ENCODE results near the gene ADGRL3.

The ADGRL3 gene

DNA sequence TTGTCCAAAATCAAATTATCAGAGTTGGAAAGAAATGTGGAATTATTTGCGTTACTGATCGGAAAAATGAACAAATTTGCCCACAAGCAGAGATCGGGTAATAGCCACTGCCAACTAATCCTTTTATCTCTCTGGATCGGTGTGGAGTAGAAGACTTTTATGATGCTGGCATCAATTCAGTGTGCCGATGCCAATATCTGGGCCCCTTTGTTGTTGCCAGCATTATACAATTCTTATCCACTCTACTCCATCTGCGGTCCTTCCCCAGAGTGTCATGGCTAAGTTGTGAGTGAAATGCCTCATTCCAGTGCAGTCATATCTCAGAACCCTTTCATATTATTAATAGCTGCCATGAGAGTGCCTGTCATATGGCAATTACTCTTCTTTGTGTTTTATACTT, 660.2 kb downstream of the ADGRL3 start:
- no peaks in the 10 kb centered on the region for H3K9me2 ChIP-seq (ENCODE audit: low read depth, low read length)
- H2AFZ ChIP-seq (ENCODE audit: low read length): no peak overlapping the region
- no peaks in the 10 kb centered on the region for H3K36me3 ChIP-seq (ENCODE audit: insufficient read depth, low read length)
- no peaks in the 10 kb centered on the region for H3K79me2 ChIP-seq (ENCODE audit: insufficient read depth, low read length)
- no peak overlapping the region for H3K27ac ChIP-seq (ENCODE audit: low read depth, low read length, poor library complexity, severe bottlenecking)
- H4K20me1 ChIP-seq (ENCODE audit: insufficient read depth, low read length): no peaks in the 10 kb centered on the region
- no peak overlapping the region for H3K9ac ChIP-seq (ENCODE audit: low read length)
- no peaks in the 10 kb centered on the region for H3K27me3 ChIP-seq (ENCODE audit: insufficient read depth, low read length)
- H3K4me1 ChIP-seq (ENCODE audit: insufficient read depth, low read length, severe bottlenecking): no peaks in the 10 kb centered on the region
- no peak overlapping the region for H3K4me2 ChIP-seq (ENCODE audit: low read length)
- no peaks in the 10 kb centered on the region for H3F3A ChIP-seq (ENCODE audit: insufficient read depth, low read length)
- no peaks in the 10 kb centered on the region for H3K9me3 ChIP-seq (ENCODE audit: low read length)
- no peak overlapping the region for H3K4me3 ChIP-seq (ENCODE audit: low read depth, low read length, poor library complexity, severe bottlenecking)
- no peak for TF ChIP-seq EZH2 (IDR thresholded peaks at IDR 0.05; ENCODE audit: borderline replicate concordance, low read length)
- TF ChIP-seq, protein P1, sequence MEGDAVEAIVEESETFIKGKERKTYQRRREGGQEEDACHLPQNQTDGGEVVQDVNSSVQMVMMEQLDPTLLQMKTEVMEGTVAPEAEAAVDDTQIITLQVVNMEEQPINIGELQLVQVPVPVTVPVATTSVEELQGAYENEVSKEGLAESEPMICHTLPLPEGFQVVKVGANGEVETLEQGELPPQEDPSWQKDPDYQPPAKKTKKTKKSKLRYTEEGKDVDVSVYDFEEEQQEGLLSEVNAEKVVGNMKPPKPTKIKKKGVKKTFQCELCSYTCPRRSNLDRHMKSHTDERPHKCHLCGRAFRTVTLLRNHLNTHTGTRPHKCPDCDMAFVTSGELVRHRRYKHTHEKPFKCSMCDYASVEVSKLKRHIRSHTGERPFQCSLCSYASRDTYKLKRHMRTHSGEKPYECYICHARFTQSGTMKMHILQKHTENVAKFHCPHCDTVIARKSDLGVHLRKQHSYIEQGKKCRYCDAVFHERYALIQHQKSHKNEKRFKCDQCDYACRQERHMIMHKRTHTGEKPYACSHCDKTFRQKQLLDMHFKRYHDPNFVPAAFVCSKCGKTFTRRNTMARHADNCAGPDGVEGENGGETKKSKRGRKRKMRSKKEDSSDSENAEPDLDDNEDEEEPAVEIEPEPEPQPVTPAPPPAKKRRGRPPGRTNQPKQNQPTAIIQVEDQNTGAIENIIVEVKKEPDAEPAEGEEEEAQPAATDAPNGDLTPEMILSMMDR (IDR thresholded peaks at IDR 0.05; ENCODE audit: low read length): no peak

DNA sequence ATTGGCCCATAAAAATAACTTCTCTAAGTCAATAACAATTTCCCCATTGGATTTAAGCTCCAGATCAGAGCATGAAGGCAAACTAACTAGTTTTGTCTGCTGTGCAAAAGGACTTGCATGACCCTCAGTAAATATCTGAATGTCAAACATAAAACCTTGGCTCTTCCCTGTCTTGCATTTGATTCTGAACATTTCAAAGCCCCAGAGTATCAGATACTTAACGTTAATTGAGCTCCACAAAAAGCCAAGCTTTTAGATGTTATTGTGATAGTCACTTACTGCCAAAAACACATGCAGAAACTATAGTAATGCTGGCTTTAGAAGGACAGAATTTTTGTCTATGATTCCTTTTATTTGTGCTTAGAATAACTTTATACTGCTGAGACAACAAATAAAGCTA, 664.2 kb downstream of the ADGRL3 start:
- Histone ChIP-seq H3K27me3 (ENCODE audit: insufficient read depth, low read length) (no peaks in the 10 kb centered on the region), H3K4me2 (ENCODE audit: low read length) (no peak overlapping the region), H3K9ac (ENCODE audit: low read length) (no peak overlapping the region), H2AFZ (ENCODE audit: low read length) (no peak overlapping the region), H3F3A (ENCODE audit: insufficient read depth, low read length) (no peaks in the 10 kb centered on the region), H3K27ac (ENCODE audit: low read depth, low read length, poor library complexity, severe bottlenecking) (no peak overlapping the region), H3K4me1 (ENCODE audit: insufficient read depth, low read length, severe bottlenecking) (no peaks in the 10 kb centered on the region), H3K9me3 (ENCODE audit: low read length) (no peaks in the 10 kb centered on the region), H3K36me3 (ENCODE audit: insufficient read depth, low read length) (no peaks in the 10 kb centered on the region), H3K9me2 (ENCODE audit: low read depth, low read length) (no peaks in the 10 kb centered on the region), H4K20me1 (ENCODE audit: insufficient read depth, low read length) (no peaks in the 10 kb centered on the region), H3K79me2 (ENCODE audit: insufficient read depth, low read length) (no peaks in the 10 kb centered on the region), H3K4me3 (ENCODE audit: low read depth, low read length, poor library complexity, severe bottlenecking) (no peak overlapping the region)
- no peak for TF ChIP-seq EZH2 (IDR thresholded peaks at IDR 0.05; ENCODE audit: borderline replicate concordance, low read length)
- TF ChIP-seq, protein P1 (IDR thresholded peaks at IDR 0.05; ENCODE audit: low read length): no peak

DNA sequence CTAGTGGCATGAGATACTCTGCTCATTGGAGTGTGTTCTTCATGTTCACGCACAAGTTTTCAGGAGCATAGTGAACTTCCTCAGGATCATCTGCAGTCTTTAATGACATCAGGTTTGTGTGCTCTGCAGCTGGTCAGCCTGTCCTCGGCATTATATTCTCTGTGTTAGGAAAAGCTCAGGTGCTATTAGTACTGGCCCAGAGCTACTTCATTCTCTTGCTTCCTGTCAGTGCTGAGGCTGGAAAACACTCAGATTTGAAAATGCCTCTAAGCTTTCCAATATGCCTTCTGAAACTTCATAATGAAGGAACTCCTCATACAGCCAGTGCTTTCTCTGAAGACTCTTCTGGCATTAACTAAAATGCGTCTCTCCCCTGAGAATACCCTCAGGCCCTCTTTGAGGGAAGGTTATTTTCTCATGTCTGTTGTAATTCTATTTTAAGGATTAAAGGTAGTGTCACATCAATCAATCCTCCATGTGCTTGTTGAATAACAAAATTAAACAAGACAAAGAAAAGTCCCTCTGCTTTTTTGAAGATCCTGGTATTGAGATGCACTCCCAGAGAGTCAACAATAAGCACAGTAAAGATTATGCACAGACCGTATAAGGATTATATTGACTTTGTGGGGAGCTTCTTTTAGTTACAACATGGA, 666.4 kb downstream of the ADGRL3 start:
- Histone ChIP-seq H2AFZ (ENCODE audit: low read length) (no peak overlapping the region), H3K4me3 (ENCODE audit: low read depth, low read length, poor library complexity, severe bottlenecking) (no peak overlapping the region), H3K27me3 (ENCODE audit: insufficient read depth, low read length) (no peaks in the 10 kb centered on the region), H3F3A (ENCODE audit: insufficient read depth, low read length) (no peaks in the 10 kb centered on the region), H3K9me2 (ENCODE audit: low read depth, low read length) (no peaks in the 10 kb centered on the region), H3K79me2 (ENCODE audit: insufficient read depth, low read length) (no peaks in the 10 kb centered on the region), H3K9me3 (ENCODE audit: low read length) (no peaks in the 10 kb centered on the region), H3K27ac (ENCODE audit: low read depth, low read length, poor library complexity, severe bottlenecking) (no peak overlapping the region), H3K36me3 (ENCODE audit: insufficient read depth, low read length) (no peaks in the 10 kb centered on the region), H3K9ac (ENCODE audit: low read length) (no peak overlapping the region), H3K4me1 (ENCODE audit: insufficient read depth, low read length, severe bottlenecking) (no peaks in the 10 kb centered on the region), H3K4me2 (ENCODE audit: low read length) (no peak overlapping the region), H4K20me1 (ENCODE audit: insufficient read depth, low read length) (no peaks in the 10 kb centered on the region)
- TF ChIP-seq EZH2 (IDR thresholded peaks at IDR 0.05; ENCODE audit: borderline replicate concordance, low read length): no peak
- TF ChIP-seq, protein P1 (IDR thresholded peaks at IDR 0.05; ENCODE audit: low read length): no peak

Data from OCI-LY1 (cell line).